Fibroblast of peridontal ligament (primary cell): Measurements from ENCODE around the gene CUEDC2.
A peak's percentile ranks its signal among the peaks of the same experiment; 100 is the strongest.

Experiments
- DNase-seq: peaks from one replicate; pipeline ENCODE4 v3.0.0-alpha.2; 2010; ENCODE audit errors: extremely low read depth

CUEDC2 gene

GRCh38 chr10:102396730-102397151, 35.6 kb downstream of the CUEDC2 start:
- DNase-seq: no peak

- no peak for DNase-seq
Measured at GRCh38 chr10:102396317-102396650, 36.1 kb downstream of the CUEDC2 start.

- peak; percentile 77 for DNase-seq
Measured at GRCh38 chr10:102395400-102396316, 36.7 kb downstream of the CUEDC2 start, which contains the start of gene NFKB2. Gene NFKB2 (plus strand): TSS chr10:102395705. CDS start chr10:102395960, 255 bp downstream.

- peak; percentile 27 for DNase-seq
Measured at GRCh38 chr10:102394801-102395399, 37.5 kb downstream of the CUEDC2 start.

GRCh38 chr10:102394079-102394800, 38.1 kb downstream of the CUEDC2 start:
- peak; percentile 92 for DNase-seq

GRCh38 chr10:102393411-102394078, 38.8 kb downstream of the CUEDC2 start:
- no peak for DNase-seq

GRCh38 chr10:102392306-102392705, 40.1 kb downstream of the CUEDC2 start:
- no peak for DNase-seq

GRCh38 chr10:102389894-102390293, 42.5 kb downstream of the CUEDC2 start:
- DNase-seq: no peak

- DNase-seq: peak; percentile 69
Measured at GRCh38 chr10:102384606-102385429, 47.6 kb downstream of the CUEDC2 start.

GRCh38 chr10:102384053-102384452, 48.3 kb downstream of the CUEDC2 start:
- peak; percentile 16 for DNase-seq

- DNase-seq: no peak
Measured at GRCh38 chr10:102382871-102383270, 49.5 kb downstream of the CUEDC2 start.

GRCh38 chr10:102381983-102382382, 50.4 kb downstream of the CUEDC2 start:
- DNase-seq: no peak

GRCh38 chr10:102379383-102379782, 53.0 kb downstream of the CUEDC2 start:
- DNase-seq: no peak

- DNase-seq: no peak
Measured at GRCh38 chr10:102376901-102377300, 55.5 kb downstream of the CUEDC2 start.

- no peak for DNase-seq
Measured at GRCh38 chr10:102375867-102376266, 56.5 kb downstream of the CUEDC2 start.

GRCh38 chr10:102375250-102375649, 57.1 kb downstream of the CUEDC2 start:
- no peak for DNase-seq
